Measurements from ENCODE around the gene LRRC58. TPM values are rescaled to one million over a fixed set of nuclear protein-coding genes. Genes with fewer than 3 reads are reported as not detected.

LRRC58 gene
- total RNA-seq, 1 donor from 2014 or later = 31.9 TPM

- TF ChIP-seq CTCF (IDR thresholded peaks at IDR 0.05; ENCODE audit: insufficient read depth, low read length, poor library complexity, severe bottlenecking) = no peak
- no peak for DNase-seq (ENCODE audit: low read depth)
- no peak overlapping the region for H3K4me3 ChIP-seq (ENCODE audit: low read depth, low read length)
Measured at GRCh38 chr3:120274739-120275167, 74.4 kb downstream of the LRRC58 start.

More at GRCh38 chr3:120274739-120275167, 74.4 kb downstream of the LRRC58 start:
- H3K27me3 ChIP-seq (ENCODE audit: control insufficient read depth, insufficient read depth, low read length) = no peaks in the 10 kb centered on the region
- no peaks in the 10 kb centered on the region for H3K36me3 ChIP-seq (ENCODE audit: control insufficient read depth, insufficient read depth, low read length)

Other genes with a start within 250 kb of the LRRC58 start
- gene GPR156, start 64.1 kb downstream of the LRRC58 start, total RNA-seq = 0.63 and 1.1 TPM in 2 replicates
- 142 and 163 TPM in 2 replicates for gene FSTL1, start 101.6 kb upstream of the LRRC58 start, total RNA-seq
- gene NDUFB4, start 247.0 kb upstream of the LRRC58 start, total RNA-seq = 52.1 and 117 TPM in 2 replicates

All from kidney epithelial cell (primary cell).